ENCODE results near the gene FCER1G.

Gene FCER1G

DNA sequence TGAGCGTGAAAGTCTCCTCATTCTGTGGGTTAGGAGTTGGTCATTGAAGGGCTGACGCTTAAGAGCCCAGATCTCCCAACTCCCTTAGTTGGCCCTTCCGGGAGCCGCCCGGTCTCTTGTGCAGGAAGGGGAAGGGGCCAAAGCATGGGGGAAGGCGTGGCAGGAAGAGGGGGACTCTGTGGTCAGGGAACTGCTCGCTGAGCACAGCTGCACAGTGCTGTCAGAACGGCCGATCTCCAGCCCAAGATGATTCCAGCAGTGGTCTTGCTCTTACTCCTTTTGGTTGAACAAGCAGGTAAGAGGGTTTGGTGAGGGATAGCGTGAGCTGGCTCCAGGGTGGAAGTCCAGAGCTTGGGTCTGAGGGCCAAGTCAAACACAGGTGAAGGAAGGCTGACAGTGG lies at the start of gene FCER1G:
Gene FCER1G (plus strand): TSS at position 220 of the 400 bp plus-strand sequence. CDS start 27 bp downstream, at position 247.
- H3K9me3 Mint-ChIP-seq: no peaks in the 10 kb centered on the region
- peak within 1 kb of the TSS; percentile 56 for H3K27ac Mint-ChIP-seq
- H3K36me3 Mint-ChIP-seq: peaks cover 48 to 51% of the 10 kb centered on the region in 2 donors
- no peak for DNase-seq
- H3K4me3 Mint-ChIP-seq: no peak within 1 kb of the TSS
- H3K4me1 Mint-ChIP-seq: peaks cover 27 to 40% of the 10 kb centered on the region in 2 donors
- ATAC-seq (replicated peaks): no peak
- peaks cover 15 to 24% of the 10 kb centered on the region in 2 donors for H3K27me3 Mint-ChIP-seq

DNA sequence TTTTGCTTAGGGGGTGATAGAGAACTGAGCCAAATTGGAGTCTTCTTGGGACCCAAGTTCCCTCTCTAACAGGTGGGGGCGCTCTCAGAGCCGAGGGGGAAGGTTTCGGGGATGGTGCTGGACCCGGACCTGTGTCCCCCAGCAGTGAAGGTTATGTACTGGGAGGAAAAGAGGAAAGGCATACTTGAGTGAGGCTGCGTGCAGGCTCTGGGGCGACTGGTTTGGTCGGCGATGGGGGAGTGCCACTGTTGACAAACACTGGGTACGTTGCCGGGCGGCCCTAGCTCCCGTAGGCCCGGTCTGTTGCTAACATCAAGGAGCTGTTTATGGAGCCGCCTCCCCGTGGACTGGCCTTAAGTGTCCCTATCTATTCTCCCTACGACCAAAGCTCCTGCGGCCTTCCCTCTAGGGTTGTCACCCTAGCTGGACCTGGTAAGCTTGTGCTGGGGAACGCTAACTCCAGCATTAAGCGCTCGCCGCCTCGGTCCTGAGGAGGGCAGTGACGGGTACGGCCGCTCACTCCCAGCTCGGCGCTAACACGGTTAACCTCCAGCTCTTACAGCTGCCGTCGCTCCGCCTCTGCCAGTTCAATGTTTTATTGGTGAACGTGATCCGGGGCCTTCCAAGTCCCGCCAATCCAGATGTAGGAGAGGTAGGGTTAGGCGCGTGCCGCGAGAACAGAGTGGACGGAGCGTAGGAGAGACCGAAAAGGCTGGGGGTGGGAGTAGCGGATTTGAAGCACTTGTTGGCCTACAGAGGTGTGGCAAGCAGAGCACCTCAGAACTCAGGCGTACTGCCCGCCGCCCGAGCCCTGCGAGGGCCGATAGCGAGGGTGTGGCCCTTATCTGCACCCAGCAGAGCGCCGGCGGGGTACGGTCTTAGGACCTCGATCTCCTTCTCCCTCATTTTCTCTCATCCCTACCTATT lies 49.1 kb upstream of the FCER1G start, which contains the start of gene PPOX:
Gene PPOX (plus strand): TSS at position 685 of the 927 bp plus-strand sequence. CDS start 422 bp downstream, outside the sequence.
- Mint-ChIP-seq H3K27ac (peak within 1 kb of the TSS; percentile 97), H3K4me1 (peaks cover 48 to 62% of the 10 kb centered on the region in 2 donors), H3K9me3 (no peaks in the 10 kb centered on the region), H3K4me3 (peak within 1 kb of the TSS; percentile 93 to 94), H3K27me3 (no peaks in the 10 kb centered on the region), H3K36me3 (peaks cover 27 to 58% of the 10 kb centered on the region in 2 donors)
- DNase-seq: peak; percentile 92
- peak; percentile 95 to 96 for ATAC-seq (replicated peaks)

DNA sequence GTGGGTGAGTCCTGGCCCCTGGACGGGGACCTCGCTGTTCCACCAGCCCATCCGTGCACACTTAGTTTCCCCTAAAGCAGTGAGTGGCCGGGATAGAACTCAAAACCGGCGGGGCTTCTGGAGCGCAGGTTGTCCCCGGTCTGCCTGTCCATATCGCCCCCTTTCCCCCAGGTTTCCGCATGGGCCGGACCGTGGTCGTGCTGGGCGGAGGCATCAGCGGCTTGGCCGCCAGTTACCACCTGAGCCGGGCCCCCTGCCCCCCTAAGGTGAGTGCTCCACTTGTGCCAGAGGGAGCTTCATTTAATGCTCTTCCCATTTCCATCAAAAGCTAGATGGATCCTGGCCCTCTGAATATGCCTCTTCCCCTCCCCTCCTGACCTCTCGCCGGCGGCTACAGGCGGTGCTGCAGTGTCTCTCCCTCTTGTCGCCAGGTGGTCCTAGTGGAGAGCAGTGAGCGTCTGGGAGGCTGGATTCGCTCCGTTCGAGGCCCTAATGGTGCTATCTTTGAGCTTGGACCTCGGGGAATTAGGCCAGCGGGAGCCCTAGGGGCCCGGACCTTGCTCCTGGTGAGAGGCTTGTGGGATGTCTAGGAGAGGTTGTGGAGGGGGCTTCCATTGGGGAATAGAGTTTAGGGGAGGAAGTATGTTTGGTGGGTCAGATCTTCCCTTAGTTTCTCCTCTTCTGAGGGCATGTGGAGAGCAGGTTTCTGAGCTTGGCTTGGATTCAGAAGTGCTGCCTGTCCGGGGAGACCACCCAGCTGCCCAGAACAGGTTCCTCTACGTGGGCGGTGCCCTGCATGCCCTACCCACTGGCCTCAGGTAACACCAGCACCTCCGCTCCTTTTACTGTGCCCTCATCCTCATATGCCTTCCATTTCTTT lies 48.2 kb upstream of the FCER1G start:
- ATAC-seq (replicated peaks) (no peak), DNase-seq (no peak)
- peak overlapping the region; percentile 97 for H3K27ac Mint-ChIP-seq
- H3K9me3 Mint-ChIP-seq: no peaks in the 10 kb centered on the region
- H3K36me3 Mint-ChIP-seq: peaks cover 31 to 56% of the 10 kb centered on the region in 2 donors
- peak overlapping the region; percentile 93 to 94 for H3K4me3 Mint-ChIP-seq
- peaks cover 39 to 53% of the 10 kb centered on the region in 2 donors for H3K4me1 Mint-ChIP-seq
- no peaks in the 10 kb centered on the region for H3K27me3 Mint-ChIP-seq

DNA sequence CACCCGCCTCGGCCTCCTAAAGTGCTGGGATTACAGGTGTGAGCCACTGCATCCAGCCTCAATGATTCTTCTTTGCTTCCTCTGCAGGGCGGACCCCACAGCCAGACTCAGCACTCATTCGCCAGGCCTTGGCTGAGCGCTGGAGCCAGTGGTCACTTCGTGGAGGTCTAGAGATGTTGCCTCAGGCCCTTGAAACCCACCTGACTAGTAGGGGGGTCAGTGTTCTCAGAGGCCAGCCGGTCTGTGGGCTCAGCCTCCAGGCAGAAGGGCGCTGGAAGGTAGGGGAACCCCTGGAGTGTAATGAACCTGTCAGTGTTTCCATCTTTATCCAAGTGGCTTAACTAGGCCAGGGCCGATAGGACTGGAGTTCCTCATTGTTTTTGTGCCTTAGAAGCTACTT lies 46.2 kb upstream of the FCER1G start:
- ATAC-seq (replicated peaks) (no peak), DNase-seq (no peak)
- no peaks in the 10 kb centered on the region for H3K27me3 Mint-ChIP-seq
- peak overlapping the region; percentile 47 for H3K27ac Mint-ChIP-seq
- H3K9me3 Mint-ChIP-seq: no peaks in the 10 kb centered on the region
- H3K36me3 Mint-ChIP-seq: peaks cover 29 to 58% of the 10 kb centered on the region in 2 donors
- peaks cover 31 to 50% of the 10 kb centered on the region in 2 donors for H3K4me1 Mint-ChIP-seq
- H3K4me3 Mint-ChIP-seq: peak overlapping the region in 1 of 2 donors; percentile 13

DNA sequence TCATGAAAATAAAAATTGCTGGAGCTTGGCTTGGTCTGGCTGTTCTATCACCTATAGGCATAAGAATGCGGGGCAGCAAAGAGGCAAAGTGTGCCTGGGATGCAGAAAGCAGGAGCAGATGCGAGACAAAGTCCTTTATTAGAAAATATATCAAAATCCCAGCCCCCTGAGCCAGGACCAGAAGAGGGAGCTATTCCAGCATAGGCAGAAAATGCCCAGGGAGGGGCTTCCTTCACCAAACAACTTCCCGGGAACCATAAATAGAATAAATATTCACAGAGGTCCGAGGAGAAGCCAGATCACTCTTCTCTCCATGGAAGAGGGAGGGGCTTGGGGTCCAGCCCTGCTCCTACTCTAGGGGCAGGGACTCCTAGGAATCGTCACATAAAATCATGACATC lies 43.9 kb upstream of the FCER1G start:
- no peaks in the 10 kb centered on the region for H3K27me3 Mint-ChIP-seq
- H3K9me3 Mint-ChIP-seq: no peaks in the 10 kb centered on the region
- ATAC-seq (replicated peaks) (no peak), DNase-seq (no peak)
- peaks cover 38 to 54% of the 10 kb centered on the region in 2 donors for H3K4me1 Mint-ChIP-seq
- peak overlapping the region; percentile 57 for H3K27ac Mint-ChIP-seq
- H3K4me3 Mint-ChIP-seq: no peak overlapping the region
- H3K36me3 Mint-ChIP-seq: peaks cover 31 to 66% of the 10 kb centered on the region in 2 donors

DNA sequence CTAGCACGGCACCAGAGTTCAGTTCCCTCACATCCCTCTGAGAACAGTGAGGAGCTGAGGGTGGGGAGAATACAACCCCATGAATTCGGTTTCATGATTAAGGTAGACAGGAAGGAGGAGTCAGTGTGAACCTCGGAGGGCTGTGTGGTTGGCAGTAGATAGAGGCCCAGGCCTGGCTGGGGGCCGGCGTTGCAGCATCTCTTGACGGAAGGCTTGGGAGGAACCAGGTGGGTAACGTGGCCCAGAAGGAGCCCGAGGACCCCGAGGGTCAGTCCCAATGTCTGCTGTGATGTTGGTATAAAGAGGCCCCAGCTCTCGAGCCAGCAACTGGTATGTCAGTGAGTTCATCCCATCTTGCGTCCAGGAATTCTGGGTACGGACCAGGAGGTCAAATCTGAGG lies 43.4 kb upstream of the FCER1G start:
- H3K9me3 Mint-ChIP-seq: no peaks in the 10 kb centered on the region
- H3K36me3 Mint-ChIP-seq: peaks cover 31 to 68% of the 10 kb centered on the region in 2 donors
- H3K27me3 Mint-ChIP-seq: no peaks in the 10 kb centered on the region
- DNase-seq: no peak
- H3K4me1 Mint-ChIP-seq: peaks cover 43 to 55% of the 10 kb centered on the region in 2 donors
- no peak overlapping the region for H3K4me3 Mint-ChIP-seq
- H3K27ac Mint-ChIP-seq: peak overlapping the region; percentile 57
- ATAC-seq (replicated peaks): no peak

DNA sequence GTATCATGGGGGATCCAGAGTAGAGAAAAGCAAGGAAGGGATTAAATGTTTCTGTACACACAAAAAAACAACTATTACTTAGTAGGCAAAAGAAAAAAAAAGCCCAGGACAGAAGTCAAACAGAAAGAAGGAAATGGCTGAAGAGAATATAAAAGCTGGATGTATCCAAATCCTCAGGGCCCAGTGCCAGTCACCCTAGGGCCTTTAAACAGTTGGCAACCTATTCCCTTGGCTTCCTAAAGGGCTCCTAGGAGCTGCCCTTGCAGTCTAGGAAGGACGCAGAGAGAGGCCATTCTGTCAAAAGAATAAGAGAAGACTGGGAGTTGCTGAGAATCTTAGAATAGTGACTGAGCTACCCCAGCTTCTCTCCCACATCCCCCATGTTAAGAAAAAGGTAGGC lies 42.7 kb upstream of the FCER1G start:
- no peak for ATAC-seq (replicated peaks)
- H3K9me3 Mint-ChIP-seq: no peaks in the 10 kb centered on the region
- DNase-seq: no peak
- no peaks in the 10 kb centered on the region for H3K27me3 Mint-ChIP-seq
- H3K27ac Mint-ChIP-seq: no peak overlapping the region
- peaks cover 38 to 52% of the 10 kb centered on the region in 2 donors for H3K4me1 Mint-ChIP-seq
- no peak overlapping the region for H3K4me3 Mint-ChIP-seq
- peaks cover 31 to 64% of the 10 kb centered on the region in 2 donors for H3K36me3 Mint-ChIP-seq

DNA sequence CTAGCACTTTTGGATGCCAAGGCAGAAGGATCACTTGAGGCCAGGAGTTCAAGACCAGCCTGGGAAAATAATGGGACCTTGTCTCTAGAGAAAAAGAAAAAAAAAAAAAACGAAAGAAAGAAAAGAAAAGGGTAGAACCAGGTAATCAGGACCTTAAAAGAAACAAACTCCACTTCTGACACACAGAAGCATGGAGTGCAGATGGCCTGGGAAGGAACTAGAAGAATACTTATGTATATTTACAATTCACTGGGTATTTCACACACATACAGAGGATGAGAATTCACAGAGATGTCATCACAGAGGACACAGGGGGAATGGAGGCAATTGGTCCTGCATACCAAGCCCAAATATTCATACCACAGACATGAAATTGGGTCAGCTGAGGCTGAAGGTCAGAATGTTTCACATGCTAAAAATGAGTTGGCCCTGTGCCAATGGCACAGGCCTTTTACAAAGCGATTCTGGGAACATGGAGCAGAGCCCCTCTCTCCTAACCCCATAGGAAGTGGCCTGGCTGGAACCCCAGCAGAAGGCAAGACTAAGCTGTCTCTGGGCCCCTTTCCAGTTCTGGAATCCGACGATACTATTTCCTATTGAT lies 42.2 kb upstream of the FCER1G start:
- ATAC-seq (replicated peaks): no peak
- no peaks in the 10 kb centered on the region for H3K27me3 Mint-ChIP-seq
- H3K9me3 Mint-ChIP-seq: no peaks in the 10 kb centered on the region
- H3K36me3 Mint-ChIP-seq: peaks cover 31 to 64% of the 10 kb centered on the region in 2 donors
- peaks cover 38 to 54% of the 10 kb centered on the region in 2 donors for H3K4me1 Mint-ChIP-seq
- DNase-seq: no peak
- no peak overlapping the region for H3K27ac Mint-ChIP-seq
- no peak overlapping the region for H3K4me3 Mint-ChIP-seq

DNA sequence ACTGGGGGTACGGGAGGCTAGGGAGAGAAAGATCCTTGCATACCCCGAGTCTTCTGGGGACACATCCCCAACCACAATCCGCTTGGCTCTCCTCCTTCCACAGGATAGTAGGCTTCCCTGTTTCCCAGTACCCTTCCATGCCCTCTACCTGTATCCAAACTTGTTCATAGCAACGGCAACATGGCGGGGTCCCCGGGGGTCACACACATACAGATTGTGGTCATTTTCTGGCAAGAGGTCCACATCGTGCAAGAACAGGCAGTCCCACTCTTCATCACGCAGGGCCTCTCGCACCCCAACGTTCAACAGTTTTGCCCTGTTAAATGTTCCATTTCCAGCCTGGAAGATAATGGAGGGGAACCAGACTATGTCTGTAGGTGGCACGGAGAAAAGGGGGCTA lies 41.4 kb upstream of the FCER1G start:
- Mint-ChIP-seq H3K36me3 (peaks cover 28 to 57% of the 10 kb centered on the region in 2 donors), H3K4me3 (no peak overlapping the region), H3K27me3 (no peaks in the 10 kb centered on the region), H3K9me3 (no peaks in the 10 kb centered on the region), H3K27ac (peak overlapping the region; percentile 28), H3K4me1 (peaks cover 35 to 52% of the 10 kb centered on the region in 2 donors)
- DNase-seq: no peak
- no peak for ATAC-seq (replicated peaks)

DNA sequence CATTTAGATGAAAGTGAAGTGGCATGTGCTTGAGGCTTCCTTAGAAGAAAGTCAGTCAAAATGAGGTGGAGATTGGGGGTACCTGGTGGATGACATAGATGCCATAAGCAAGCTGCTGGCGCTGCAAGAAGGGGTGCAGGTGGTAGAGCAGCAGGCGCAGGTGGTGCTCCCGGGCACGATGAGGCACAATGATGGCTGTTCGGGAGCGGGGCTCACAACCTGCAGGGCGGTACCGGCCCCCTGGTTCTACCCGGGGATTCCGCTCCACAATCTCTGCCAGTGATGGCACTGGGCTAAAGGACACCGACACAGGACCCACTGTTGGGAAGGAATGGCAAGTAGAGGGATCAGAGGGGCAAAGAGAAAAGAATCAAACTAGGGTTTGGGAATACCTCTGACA lies 40.2 kb upstream of the FCER1G start:
- no peaks in the 10 kb centered on the region for H3K27me3 Mint-ChIP-seq
- H3K4me1 Mint-ChIP-seq: peaks cover 30 to 52% of the 10 kb centered on the region in 2 donors
- H3K4me3 Mint-ChIP-seq: no peak overlapping the region
- ATAC-seq (replicated peaks) (no peak), DNase-seq (no peak)
- H3K9me3 Mint-ChIP-seq: no peaks in the 10 kb centered on the region
- H3K36me3 Mint-ChIP-seq: peaks cover 23 to 53% of the 10 kb centered on the region in 2 donors
- peak overlapping the region; percentile 82 for H3K27ac Mint-ChIP-seq

DNA sequence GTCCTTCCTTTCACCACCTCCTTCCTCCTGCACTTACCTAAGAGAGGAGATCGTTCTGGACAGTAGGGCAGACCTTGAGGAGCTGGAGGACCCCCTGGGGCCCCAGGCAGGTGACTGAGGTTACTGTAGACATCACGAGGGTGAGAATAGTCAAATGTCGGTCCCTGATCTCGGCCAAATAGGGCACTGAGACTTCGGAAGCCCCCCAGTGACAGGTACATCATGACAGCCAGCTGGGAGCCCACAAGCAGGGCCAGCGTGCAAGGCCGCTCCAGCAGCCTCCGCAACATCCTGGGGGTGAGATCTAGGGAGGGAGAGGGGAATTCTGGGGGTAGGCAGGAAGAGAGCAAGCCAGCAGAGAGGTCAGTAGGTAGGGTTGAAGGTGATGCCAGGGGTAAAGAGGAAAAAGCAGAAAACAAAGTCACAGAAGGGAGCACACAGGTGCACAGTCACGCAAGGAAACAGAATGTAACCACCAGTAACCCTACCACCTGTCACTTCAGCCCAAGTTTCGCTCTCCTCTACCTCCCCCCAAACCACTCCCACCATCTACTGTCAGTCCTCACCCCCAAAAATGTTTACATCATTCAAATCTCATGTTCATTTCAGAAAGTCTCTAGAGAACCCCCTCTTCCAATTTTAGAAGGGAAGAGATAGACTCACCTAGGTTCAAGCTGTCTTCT lies 39.2 kb upstream of the FCER1G start:
- H3K4me1 Mint-ChIP-seq: peaks cover 34 to 59% of the 10 kb centered on the region in 2 donors
- peak overlapping the region; percentile 99 for H3K27ac Mint-ChIP-seq
- H3K27me3 Mint-ChIP-seq: no peaks in the 10 kb centered on the region
- peak overlapping the region; percentile 98 for H3K4me3 Mint-ChIP-seq
- peaks cover 22 to 47% of the 10 kb centered on the region in 2 donors for H3K36me3 Mint-ChIP-seq
- ATAC-seq (replicated peaks) (no peak), DNase-seq (no peak)
- no peaks in the 10 kb centered on the region for H3K9me3 Mint-ChIP-seq

DNA sequence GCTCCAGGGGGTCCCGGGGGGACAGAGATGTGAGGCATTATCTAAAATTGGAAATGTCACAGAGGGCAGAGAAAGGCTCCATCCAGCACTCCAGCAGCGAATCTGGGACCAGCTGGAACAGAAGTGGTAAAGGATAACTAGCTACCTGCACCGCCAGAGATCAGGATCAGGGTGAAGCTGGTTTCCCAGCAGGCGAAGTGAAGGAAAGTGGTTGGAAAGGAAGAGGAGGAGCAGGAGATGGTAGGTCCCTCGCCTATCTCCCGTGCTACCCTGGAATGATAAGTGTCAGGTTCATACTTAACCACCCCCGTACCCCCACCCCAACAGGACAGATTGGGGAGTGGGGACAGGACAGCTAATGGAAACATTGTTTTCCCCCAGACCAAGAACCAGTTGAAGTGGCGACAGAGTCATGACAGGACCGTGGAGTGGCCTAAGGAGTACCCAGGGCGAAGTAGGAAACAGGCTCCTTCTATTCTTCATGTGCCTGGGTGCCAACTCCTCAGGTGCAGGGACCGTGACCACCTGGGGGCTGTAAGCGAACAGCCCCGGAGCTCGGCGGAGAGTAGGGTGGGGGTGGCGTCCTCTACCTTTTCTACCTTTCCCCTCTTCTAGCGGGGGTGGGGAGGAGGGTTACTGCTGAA lies 38.5 kb upstream of the FCER1G start:
- H3K4me1 Mint-ChIP-seq: peaks cover 34 to 63% of the 10 kb centered on the region in 2 donors
- DNase-seq (no peak), ATAC-seq (replicated peaks) (no peak)
- no peaks in the 10 kb centered on the region for H3K27me3 Mint-ChIP-seq
- H3K27ac Mint-ChIP-seq: peak overlapping the region; percentile 99
- peaks cover 17 to 42% of the 10 kb centered on the region in 2 donors for H3K36me3 Mint-ChIP-seq
- no peaks in the 10 kb centered on the region for H3K9me3 Mint-ChIP-seq
- H3K4me3 Mint-ChIP-seq: peak overlapping the region; percentile 98
